ENCODE results near the gene PURA. TPM values are rescaled to one million over a fixed set of nuclear protein-coding genes. Genes with fewer than 3 reads are reported as not detected.

PURA gene
- total and polyA plus RNA-seq, 2 of the 4 experiments (the other 2 are of a cell fraction) = 3.8 to 5.6 TPM

- peaks cover 33 to 66% of the 10 kb centered on the region in 2 experiments for H3K79me1 ChIP-seq (ENCODE audit: low read depth in 1 of 2, low read length in 2 of 2)
- no peak overlapping the region for H2BK15ac ChIP-seq (ENCODE audit: low read depth, low read length)
- POLR2A ChIA-PET (ENCODE audit: unreplicated experiment) = no interaction called here
- no peak for DNase-seq
- H2BK20ac ChIP-seq (ENCODE audit: low read depth, low read length) = no peak overlapping the region
- no peak for ATAC-seq (ENCODE audit: low read depth)
- no peak overlapping the region for H2AFZ ChIP-seq (replicated peaks; ENCODE audit: low read length, poor library complexity)
- no peaks in the 10 kb centered on the region for H3K9me3 ChIP-seq (ENCODE audit: control insufficient read depth, insufficient read depth, low read length)
- intact Hi-C loops (cut with micrococcal nuclease) = no loop called here
- no peak overlapping the region for H2BK5ac ChIP-seq (ENCODE audit: low read depth, low read length, poor library complexity, severe bottlenecking)
- H3K36me3 ChIP-seq (ENCODE audit: control insufficient read depth, insufficient read depth, low read length) = no peaks in the 10 kb centered on the region
- H3K23ac ChIP-seq (ENCODE audit: low read depth, low read length) = no peak overlapping the region
- H2BK120ac ChIP-seq (ENCODE audit: low read depth, low read length) = no peak overlapping the region
- dilution Hi-C loops (cut with HindIII; ENCODE audit: low sequenced_read_pairs, unreplicated experiment) = no loop called here
- H4K20me1 ChIP-seq (ENCODE audit: insufficient read depth, low read length) = peaks cover 63% of the 10 kb centered on the region
- WGBS, 2 experiments (ENCODE audit: extremely low coverage in 2 of 2, insufficient read length in 1 of 2) = 80% methylated on average over 1 of the region's 3 CpGs; no CpG with 5 or more reads in 1 of the 2 experiments
- H3K4me1 ChIP-seq (ENCODE audit: control insufficient read depth, insufficient read depth, low read length) = peaks cover 4% of the 10 kb centered on the region; the same call in 1 of the 2 replicates
- no peak overlapping the region for H3K56ac ChIP-seq (ENCODE audit: extremely low read depth, insufficient read depth, low read length)
- no peak overlapping the region for H3K4ac ChIP-seq (ENCODE audit: low read depth, low read length)
- CTCF ChIA-PET = no interaction called here
- TF ChIP-seq CEBPB (IDR thresholded peaks at IDR 0.05; ENCODE audit: low read depth, low read length) = no peak
- no peak for TF ChIP-seq MAFK (IDR thresholded peaks at IDR 0.05; ENCODE audit: low read depth, low read length)
- TF ChIP-seq FOS (IDR thresholded peaks at IDR 0.05; ENCODE audit: low read depth, low read length) = no peak
- no peak for TF ChIP-seq POLR2A (IDR thresholded peaks at IDR 0.05; ENCODE audit: low read depth, low read length)
- TF ChIP-seq BHLHE40 (IDR thresholded peaks at IDR 0.05; ENCODE audit: low read depth, low read length) = no peak
- no TSS peak for BruUV-seq (replicated peaks)
- no peak overlapping the region for H4K91ac ChIP-seq (ENCODE audit: insufficient read depth, low read depth, low read length)
- H3K27me3 ChIP-seq (ENCODE audit: control insufficient read depth, insufficient read depth, low read length) = no peaks in the 10 kb centered on the region
- H2AK9ac ChIP-seq (replicated peaks; ENCODE audit: low read depth, low read length, poor library complexity) = no peak overlapping the region
- peaks cover 4% of the 10 kb centered on the region; the same call in 1 of the 2 replicates for H3K9me1 ChIP-seq (ENCODE audit: insufficient read depth, low read length)
- H3K9ac ChIP-seq (ENCODE audit: low read depth, low read length) = no peak overlapping the region
- H4K5ac ChIP-seq (ENCODE audit: low read depth, low read length) = no peak overlapping the region
- in situ Hi-C loops (cut with MboI; ENCODE audit: low sequenced_read_pairs) = no loop called here
- H2AK5ac ChIP-seq (ENCODE audit: low read depth, low read length) = no peak overlapping the region; the same call in 1 of the 2 replicates
- H3K4me2 ChIP-seq (ENCODE audit: low read depth, low read length) = no peak overlapping the region
- H3K14ac ChIP-seq (replicated peaks; ENCODE audit: low read depth, low read length) = 0 out of 2 replicates have a peak overlapping the region, but pooled peaks have one; percentile 20
- H3K27ac ChIP-seq (ENCODE audit: insufficient read depth, low read length) = no peak overlapping the region
- H3K4me3 ChIP-seq (ENCODE audit: insufficient read depth, low read depth, low read length) = no peak overlapping the region
- no peak overlapping the region for H4K8ac ChIP-seq (ENCODE audit: low read depth in 2 of 2, low read length in 2 of 2)
- no peak overlapping the region for H3K18ac ChIP-seq (ENCODE audit: low read depth, low read length)
Observed at GRCh38 chr5:140140435-140140834, 26.5 kb downstream of the PURA start.
